GM18526 (cell line): Measurements from ENCODE around the gene CAMKV.

Source experiments
- POLR2A ChIP-seq: IDR thresholded peaks from 3 replicates; pipeline ENCODE4 v1.6.1; 2011; ENCODE audit not compliant: insufficient read length; ENCODE audit errors: extremely low read depth

CAMKV gene

GRCh38 chr3:49871531-49872153 lies 1.9 kb upstream of the CAMKV start:
- TF ChIP-seq POLR2A = no peak

GRCh38 chr3:49868862-49869466 lies 742 bp downstream of the CAMKV start:
- TF ChIP-seq POLR2A = no peak

GRCh38 chr3:49867871-49868321 lies 1.8 kb downstream of the CAMKV start:
- no peak for TF ChIP-seq POLR2A

GRCh38 chr3:49867400-49867799 lies 2.3 kb downstream of the CAMKV start:
- TF ChIP-seq POLR2A = no peak

- no peak for TF ChIP-seq POLR2A
Measured at GRCh38 chr3:49865198-49865784, 4.4 kb downstream of the CAMKV start.

- TF ChIP-seq POLR2A = no peak
Measured at GRCh38 chr3:49864505-49864904, 5.2 kb downstream of the CAMKV start.

- TF ChIP-seq POLR2A = no peak
Measured at GRCh38 chr3:49859576-49860305, 10.0 kb downstream of the CAMKV start.

- peak; percentile 78 for TF ChIP-seq POLR2A
Measured at GRCh38 chr3:49856181-49857005, 13.3 kb downstream of the CAMKV start, which contains the start of gene TRAIP. TSS of gene TRAIP (minus strand) at chr3:49856564. CDS start at chr3:49856453, 111 bp downstream.

- TF ChIP-seq POLR2A = no peak
Measured at GRCh38 chr3:49855662-49856061, 14.0 kb downstream of the CAMKV start.

GRCh38 chr3:49845694-49846093 lies 24.0 kb downstream of the CAMKV start:
- TF ChIP-seq POLR2A = no peak

- no peak for TF ChIP-seq POLR2A
Measured at GRCh38 chr3:49844464-49845183, 25.1 kb downstream of the CAMKV start.

- TF ChIP-seq POLR2A = no peak
Measured at GRCh38 chr3:49842843-49843517, 26.7 kb downstream of the CAMKV start.

- TF ChIP-seq POLR2A = no peak
Measured at GRCh38 chr3:49841806-49842205, 27.9 kb downstream of the CAMKV start.
